NCI-H526 (cell line): Measurements from ENCODE around the gene ITGB8.

ENCODE experiments used
- DNase-seq, 2 experiments: peaks; one replicate each; lab custom pipeline; 2025; lab: John Stamatoyannopoulos, UW

Gene ITGB8

DNA sequence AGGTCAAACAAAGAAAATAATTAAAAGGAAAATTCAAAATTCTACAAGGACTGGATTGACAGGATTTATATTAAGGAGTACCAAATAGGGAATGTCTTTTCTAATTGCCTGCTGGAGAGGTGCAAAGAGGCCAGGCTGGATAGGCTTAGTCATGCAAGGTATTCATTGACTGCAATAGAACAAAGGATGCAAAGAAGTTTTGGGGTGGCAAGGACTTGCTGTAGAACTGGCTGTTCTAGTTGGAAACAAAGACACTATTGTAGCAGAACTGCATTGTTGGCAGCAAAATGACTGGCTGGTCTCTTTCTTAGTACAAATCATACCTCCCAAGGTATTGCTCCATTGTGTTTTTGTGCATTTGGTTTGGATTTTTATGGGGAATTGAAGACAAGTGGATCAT is 10.1 kb downstream of the ITGB8 start:
- DNase-seq = peak; percentile 44 to 63

DNA sequence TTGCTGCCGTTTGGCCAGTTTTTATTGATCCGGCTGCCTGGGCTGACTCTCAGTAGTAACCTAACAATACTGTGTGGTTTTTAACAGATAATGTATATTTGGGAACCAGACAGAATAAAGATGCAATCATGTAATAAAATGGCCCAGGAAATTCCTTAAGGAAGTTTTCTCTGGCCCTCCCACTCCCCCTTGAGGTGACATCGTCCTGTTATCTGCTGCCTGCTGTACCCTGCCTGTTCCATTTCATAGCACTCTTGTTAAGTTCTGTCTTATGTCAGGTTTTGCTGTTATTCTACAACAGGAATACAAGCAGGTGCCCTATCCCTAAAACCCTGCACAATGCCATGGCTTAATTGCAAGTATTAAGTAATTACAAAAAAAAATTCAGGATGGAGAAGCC is 12.5 kb downstream of the ITGB8 start:
- DNase-seq = no peak

DNA sequence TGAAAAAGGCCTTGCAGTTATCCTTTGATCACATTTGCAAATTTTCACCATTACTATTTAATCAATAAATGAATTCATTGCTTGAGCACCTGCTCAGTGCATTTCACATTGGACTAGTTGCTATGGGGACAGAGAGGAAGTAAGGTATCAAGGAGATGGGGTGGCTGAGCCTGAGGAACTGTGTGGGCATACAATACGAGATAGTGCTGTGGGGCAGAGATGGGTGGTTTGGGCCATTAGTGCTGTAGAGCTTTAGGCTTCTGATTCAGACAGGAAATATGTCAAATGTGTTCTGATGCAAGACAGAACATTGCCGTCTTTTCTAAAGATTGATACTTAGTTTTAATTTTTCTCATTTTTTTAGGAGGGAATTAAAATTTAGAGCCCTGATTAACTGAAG is 13.2 kb downstream of the ITGB8 start:
- DNase-seq = no peak

DNA sequence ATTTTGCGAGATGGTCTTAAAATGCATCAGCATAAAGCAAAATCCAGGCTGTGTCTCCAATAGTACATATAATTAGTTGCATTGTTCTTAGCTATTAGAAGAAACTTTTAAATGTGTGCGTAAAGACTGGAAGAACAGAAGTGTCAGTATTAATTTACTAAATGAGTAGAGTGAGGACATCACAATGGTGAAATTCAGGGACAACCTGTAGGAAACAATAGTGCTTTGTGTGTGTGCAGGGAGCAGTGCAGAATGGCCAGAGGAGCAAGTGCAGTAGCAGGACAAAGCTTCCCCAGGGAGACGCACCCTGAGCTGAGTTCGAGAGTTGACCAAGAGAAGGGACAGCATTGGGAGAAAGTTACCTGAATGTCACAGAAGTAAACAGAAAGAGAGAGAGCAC is 13.7 kb downstream of the ITGB8 start:
- DNase-seq = no peak

DNA sequence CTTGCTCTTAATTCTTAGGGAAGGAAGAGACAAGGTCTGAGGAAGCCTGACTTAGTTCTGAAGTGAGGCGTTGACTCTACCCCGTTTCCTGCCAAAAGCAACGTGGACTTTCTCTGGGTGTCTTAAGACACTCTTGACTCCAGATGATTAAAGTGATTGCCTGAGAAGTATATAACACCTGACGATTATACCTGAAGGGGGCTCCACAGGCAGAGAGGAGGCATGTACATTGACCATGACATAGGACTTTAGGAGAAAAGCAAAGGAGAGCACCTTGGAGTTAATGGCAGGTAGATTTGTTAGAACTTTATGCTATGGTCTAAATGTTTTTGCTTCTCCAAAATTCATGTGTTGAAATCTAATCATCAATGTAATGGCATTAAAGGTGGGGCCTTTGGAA is 15.9 kb downstream of the ITGB8 start:
- no peak for DNase-seq

DNA sequence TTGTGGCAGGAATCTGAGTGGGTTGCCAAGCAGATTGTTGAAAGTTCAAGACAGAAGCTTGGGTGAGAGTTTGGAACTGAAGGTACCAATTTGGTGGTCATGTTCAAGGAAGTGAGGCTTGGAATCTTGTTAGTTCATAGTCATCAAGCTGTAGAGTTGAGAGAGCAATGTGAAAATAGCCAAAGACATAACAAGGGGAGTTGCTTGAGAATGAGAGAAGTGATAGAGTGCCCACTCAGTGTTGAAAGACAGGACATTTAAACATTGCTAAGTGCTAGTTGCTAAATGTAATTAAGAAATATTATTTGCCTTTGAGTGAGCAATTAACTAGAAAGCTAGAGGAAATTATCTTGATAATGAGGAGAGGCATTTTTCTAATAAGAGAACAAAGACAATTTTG is 17.0 kb downstream of the ITGB8 start:
- no peak for DNase-seq

DNA sequence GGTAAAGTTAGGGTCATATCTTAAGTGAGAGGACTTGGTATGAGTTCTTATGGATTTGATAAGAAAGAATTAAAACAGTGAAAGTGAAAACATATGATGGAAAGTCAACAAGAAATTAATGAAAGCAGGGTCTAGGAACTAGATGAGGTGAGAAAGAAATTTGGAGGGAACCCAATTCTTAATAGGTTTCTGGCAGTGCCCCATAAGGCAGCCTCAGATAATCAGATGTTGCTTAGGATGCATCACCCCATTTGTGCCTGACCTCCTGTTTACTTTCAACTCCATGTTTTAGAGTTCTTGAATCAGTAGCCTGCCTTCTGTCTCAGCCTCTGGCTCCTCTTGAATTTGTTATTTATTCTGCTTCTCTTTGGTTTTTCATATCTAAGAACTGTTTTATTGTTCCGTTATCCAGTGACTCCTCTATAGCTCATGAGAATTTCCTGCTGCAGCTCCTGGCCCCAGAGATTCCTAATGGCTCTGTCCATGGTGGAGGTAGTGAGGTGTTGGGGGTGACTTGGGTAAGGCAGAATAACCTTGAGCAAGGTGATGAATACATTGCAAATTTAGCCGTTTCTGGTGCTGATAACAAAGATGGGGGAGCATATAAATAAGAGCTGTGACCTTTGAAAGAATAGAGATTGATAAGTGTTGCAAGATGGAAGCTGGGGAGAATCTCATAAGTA is 17.6 kb downstream of the ITGB8 start:
- DNase-seq = no peak

DNA sequence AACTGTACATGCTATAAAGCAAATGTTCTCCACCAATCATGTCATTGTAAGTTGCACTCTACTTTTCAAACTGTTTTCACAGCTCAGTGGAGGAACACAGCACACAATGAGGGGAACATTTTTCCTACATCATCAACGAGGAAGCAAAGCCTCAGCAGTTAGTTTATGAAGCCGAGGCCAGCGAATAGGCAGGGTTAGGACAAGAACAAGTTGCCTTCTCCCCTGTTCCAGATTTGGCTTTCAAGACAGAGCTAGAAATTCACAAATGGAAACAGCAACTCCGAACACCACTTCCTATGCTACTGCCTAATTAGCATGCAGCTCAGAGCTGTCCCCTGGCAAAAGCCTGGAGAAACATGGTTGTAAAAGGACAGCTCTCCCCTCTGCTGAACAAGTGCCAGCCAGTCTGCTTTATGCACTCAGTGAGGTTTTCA is 19.8 kb downstream of the ITGB8 start:
- DNase-seq = no peak

DNA sequence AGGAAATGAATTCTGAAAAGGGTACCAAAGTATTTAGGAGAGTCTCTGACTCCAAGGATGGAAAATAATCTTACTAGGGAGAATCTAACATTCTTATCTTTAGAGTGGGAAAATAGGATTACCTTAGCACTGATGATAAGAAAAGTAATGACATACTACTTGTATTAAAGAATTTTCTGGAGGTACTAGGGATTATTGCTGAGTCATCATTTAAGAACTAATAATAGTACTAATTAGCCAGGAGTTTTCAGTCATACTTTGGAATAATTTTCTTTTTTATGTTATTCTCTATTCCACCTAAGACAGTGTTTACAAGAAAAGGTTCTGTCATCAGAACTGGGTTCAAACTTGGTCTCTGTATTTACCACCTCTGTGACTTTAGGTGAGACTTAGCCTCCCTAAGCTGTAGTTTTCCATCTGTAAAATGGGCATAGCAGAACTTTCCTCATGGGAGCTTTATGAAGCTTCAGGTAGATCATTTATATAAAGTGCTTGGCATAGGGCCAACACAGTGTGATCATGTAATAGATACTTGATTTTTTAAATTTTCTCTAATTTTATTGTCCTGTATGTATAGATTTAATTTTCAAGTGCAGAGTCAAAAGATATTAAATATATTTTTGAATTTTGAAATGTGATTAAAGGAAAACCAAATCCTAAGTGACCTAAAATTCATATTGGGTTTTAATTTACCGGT is 20.4 kb downstream of the ITGB8 start:
- no peak for DNase-seq

DNA sequence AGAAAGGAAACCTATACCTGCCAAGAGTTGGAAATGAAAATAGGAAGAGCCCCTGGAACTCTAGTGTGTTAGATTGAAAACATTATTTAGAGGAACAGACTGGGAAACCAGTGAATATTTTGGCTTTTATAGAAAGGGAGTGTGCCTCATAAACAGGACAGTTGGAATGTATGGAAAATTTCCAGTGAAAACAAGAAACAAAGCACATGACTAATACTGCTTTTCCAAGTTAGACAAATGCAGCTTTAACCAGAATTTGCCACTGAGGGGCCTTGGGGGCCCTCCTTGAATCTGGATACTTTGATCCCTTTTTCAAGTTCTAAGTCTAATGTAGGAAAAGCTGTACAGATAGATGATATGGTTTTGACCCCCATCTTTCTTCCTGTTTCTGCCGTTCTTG is 21.2 kb downstream of the ITGB8 start:
- no peak for DNase-seq

DNA sequence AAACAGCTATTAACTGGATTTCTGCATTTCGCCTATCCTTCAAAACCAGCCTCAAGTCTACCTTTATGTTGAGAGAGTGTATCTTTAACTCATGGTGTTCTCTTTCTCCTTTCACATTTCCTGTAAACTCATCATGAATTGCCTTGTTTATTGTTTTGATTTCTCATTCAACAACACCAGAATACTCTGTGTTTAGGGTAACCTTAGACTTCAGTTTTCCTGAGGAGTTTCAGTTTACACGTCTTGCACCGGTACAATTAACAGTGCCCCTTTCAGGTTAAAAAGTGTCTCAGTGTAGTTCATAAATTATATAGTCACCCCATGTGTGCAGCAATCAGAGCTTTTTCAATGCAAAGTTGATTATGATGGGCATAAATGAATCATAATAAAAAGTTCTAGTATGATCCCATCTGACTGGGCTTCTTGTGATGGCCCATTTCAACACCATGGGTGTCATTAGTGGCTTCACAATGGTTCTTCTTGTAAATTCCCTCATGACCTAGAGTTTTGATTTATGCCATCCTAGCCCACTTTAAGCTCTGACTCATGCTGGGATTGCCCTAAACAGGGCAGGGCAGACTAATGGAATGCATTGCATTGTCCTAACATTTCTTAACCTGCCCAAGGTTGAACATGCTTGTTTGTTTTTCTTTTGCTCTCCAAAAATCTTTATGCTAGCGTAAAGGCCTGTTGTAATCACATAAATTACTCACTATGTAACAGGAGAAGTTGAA is 22.0 kb downstream of the ITGB8 start:
- no peak for DNase-seq

DNA sequence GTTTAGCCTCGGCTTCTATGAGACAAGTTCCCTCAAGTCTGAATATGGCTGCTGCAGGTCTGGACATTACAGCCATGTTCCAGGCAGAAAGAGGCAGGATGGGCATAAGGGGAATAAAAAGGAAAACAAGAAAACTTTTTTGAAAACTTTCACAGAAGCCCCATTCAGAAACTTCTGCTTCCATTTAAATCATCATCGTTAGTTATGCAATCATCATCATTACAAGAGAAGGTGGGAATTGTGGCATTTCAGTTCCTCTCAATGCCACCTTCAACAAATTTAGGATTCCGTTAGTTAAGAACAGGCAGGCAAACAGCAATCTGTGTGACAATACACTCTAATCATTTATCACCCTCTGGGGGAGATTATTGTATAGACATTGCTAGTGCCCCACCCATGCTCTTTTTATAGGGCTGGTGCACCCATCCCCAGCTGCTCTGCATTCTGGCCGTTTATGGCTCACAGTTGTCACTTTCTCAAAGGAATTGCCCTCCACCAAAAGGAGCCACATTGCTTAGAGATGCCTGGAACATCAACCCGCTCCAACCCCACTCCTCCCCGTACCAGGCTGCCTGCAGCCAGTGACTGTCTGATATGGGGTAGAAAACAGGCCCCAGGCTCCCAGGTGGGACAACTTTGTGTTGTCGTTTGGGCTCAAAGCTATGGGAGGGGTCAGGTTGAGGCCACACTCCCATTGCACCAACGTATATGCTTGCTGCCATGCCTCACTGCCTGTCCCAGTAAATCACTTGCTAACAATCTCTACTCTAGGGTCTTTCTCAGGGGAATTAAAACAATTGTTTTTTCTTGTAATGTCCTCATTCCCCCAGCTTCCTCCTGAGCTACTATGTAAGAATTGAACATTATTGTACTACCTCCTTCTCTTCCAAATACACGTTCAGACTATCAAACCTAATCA is 24.2 kb downstream of the ITGB8 start:
- no peak for DNase-seq

DNA sequence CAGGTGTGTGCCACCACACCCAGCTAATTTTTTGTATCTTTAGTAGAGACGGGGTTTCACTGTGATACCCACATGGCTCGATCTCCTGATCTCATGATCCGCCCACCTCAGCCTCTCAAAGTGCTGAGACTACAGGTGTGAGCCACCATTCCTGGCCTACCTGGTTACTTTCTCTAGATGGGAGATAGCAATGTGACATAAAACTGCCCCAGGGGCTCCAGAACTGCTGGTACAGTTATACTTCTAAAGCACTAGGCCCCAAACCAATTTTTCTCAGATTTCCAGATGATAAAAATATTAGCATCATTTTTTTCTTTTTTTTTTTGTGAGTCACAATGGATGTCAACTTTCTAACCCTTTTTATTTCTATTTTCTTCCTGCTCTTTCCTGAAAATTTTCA is 27.4 kb downstream of the ITGB8 start:
- DNase-seq = no peak

DNA sequence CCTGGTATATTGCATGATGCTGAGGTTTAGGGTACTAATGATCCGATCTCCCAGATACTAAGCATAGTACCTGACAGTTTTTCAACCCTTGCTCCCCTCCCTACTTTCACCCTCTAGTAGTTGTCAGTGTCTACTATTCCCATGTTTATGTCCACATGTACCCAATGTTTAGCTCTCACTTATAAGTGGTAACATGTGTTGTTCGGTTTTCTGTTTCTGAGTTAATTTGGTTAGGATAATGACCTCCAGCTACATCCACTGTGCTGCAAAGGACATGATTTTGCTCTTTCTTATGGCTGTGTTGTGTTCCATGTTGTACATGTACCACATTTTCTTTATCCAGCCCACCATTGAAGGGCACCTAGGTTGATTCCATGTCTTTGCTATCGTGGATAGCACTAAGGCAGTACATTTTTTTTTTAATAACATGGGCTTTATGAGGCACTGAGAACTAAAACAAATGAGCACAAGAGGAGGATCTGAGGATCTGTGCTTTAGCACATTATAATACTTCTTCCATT is 28.1 kb downstream of the ITGB8 start:
- DNase-seq = no peak

DNA sequence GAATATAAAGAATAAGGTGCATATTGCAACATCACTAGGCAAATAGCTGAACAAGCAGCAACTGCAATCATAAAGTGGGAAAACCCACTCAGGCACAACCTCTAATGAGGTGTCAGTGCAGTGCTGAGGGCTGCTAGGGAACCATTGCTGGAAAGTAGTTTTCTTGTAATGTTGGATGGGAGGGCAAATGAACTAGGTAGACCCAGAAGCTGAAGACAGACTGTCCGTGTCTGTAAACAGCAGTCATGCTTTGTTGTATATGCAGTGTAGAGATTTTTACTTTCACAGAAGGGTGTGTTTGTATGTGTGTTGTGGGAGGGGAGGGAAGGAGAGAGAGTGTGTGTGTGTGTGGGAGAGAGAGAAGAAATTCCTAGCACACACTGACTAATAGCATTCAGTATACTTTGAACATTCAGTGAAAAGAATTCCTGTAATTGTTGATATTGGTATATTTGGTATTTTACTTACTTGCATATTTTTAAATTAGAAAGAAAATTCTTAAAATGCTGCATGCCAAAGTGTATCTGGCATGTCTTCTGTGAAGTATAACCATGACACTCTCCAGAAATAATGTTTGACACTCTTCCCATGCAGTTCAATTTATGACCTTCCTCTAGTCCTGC is 28.8 kb downstream of the ITGB8 start:
- no peak for DNase-seq

DNA sequence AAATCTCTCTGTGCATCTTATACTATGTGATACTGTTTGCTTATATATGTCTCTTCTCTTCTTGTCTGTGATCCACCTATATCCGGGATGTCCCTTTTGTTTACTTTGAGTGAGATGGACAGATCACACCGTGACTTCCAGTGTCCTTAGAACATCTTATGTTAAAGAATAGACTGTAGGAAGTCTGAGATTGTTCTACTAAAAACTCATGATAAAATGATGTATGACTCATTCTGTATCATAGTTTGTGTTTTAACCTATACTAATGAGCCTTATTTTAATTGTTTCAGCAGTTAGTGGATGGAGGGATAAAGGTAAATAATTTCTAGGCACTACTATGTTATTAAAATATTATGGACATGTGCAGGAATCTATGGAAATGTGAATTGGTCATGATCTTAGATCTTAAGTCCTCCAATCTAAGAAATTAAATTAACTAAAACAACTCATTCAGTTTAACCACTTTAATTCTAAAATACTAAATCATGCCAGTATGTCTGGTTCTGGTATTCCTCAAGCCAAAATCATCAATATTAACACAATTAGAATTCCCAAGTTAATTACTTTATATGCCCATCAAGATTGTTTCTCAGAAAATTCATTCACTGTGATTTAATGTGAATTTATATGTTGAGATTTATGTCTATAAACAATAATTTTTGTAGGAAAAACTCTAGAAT is 32.0 kb downstream of the ITGB8 start:
- no peak for DNase-seq

DNA sequence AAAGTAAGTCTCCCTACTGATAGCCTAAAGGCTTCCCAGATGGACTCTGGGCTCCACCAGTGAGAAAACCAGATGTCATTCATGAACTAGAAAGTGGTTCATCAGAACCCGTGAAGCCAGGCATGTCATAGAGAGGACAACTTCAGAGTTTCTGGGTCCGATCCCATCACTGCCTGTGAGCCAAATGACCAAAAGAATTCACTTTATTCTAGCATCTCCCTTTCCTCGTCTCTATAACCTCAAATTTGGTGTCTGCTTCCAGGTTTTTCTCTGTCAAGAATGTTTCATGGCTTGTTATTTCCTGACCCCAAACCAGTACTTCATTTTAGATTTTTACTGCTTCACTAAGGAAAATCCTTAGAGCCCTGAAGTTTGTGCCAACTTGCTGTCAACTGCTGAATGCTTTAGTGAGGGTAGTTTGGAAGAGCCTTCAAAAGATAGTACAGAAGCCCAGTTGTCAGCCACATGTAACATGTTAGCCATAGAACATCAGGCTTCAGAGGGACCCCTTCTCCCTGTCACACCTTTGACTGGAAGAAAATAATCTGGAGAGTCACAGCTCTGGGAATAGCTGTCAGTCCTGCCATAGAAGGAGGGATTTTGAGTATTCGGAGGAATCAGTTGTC is 34.0 kb downstream of the ITGB8 start:
- DNase-seq = no peak

DNA sequence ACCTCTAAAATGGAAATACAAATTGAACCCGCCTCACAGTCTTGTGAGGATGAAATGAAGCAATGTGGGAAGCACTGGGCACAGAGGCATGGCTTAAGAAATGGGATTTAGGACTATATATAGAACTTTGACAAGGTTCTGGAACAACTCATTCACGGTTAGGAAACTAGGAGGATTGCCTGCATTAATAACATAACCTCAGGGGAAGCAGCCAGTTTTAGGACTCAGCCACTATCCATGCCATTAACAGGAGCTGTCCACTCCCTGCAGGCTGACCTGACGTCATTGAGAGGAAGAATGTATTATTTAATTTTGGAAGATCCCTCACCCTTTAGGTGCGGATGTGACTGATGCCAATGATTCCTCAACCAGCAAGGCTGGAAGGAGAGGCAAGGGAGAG is 34.8 kb downstream of the ITGB8 start:
- no peak for DNase-seq

DNA sequence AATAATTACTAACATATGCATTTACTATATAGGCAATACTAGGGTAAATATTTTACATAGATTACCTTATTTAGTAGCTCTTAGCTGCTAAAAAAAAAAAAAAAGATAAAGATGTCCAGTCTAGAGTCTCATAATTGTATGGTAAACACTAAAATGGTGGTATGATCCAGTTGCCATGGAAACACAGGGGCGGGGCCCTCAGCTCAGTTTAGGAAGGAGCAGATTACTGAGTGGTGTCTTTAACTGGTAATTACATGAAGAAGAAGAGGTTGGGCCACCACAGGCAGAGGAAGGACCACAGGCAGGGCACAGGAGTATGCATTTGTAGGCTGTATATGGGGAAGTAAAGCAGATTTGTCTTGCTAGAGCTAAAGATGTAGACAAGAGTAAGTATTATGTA is 43.7 kb downstream of the ITGB8 start:
- no peak for DNase-seq

DNA sequence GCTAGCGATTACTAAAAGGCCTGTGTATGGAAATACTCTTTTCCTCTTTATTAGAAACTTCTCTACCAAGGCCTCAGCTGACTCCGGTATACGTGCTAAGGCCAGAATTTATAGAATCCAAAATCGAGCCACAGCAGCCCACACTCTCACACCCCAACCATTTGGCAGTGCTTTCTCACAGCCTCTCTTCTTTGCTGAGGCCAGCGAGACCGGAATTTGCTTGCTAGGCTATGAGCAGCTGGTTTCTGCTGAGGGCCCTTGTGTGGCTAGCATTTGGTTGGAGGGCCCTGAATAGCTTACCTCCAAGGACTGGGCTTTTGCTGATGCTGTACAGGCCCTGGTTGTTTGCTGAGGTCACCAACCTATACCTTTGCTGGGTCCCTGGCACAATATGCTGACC is 46.1 kb downstream of the ITGB8 start:
- DNase-seq = no peak
